ENCODE data around the gene CERS6.

GRCh38 chr2:168482269-168482668 lies 26.2 kb downstream of the CERS6 start:
- TF ChIP-seq CTCF (IDR thresholded peaks at IDR 0.05) (no peak), ZFX (IDR thresholded peaks at IDR 0.05; ENCODE audit: borderline replicate concordance) (no peak)

All from 22Rv1 (cell line).